GM12874 (cell line): ENCODE data around the gene FNDC3B.

Experiments
- CTCF ChIP-seq: IDR thresholded peaks from 2 replicates; pipeline ENCODE4 v1.5.1; 2011; ENCODE audit warnings: low read depth, mild to moderate bottlenecking, control low read depth, low read length, moderate library complexity; ENCODE audit not compliant: insufficient read depth

Gene FNDC3B

DNA sequence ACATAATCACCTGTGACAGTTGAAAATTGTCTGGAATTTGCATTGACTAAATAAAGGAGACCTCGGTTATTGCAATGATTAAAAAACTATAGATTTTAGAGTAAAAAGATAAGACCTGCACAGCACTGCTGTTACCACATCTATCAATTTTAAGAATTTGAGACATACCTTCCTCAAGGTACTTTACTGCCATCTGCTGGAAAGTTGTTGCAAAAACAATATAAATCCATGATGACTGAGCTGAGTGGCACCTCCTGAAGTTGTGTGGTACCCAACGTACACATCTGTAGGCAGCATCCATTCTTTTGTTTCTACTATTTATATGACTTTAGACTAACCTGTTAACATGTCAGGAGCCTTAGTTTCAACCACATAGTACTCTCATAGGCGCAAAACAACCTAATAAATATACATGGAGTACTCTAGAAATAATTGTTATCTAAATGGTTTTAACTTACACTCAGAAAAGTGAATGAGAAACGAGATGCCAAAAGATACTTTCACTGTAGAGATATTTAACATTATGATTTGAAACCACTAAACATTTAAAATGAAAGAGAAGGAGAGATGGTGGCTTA is 302.2 kb downstream of the FNDC3B start:
- peak; percentile 40; the same call in 1 of the 2 replicates for TF ChIP-seq CTCF

- TF ChIP-seq CTCF = no peak
These were observed 302.8 kb downstream of the FNDC3B start for GRCh38 chr3:172342097-172342659.

- TF ChIP-seq CTCF = no peak
These were observed 303.7 kb downstream of the FNDC3B start for GRCh38 chr3:172343117-172343516.

DNA sequence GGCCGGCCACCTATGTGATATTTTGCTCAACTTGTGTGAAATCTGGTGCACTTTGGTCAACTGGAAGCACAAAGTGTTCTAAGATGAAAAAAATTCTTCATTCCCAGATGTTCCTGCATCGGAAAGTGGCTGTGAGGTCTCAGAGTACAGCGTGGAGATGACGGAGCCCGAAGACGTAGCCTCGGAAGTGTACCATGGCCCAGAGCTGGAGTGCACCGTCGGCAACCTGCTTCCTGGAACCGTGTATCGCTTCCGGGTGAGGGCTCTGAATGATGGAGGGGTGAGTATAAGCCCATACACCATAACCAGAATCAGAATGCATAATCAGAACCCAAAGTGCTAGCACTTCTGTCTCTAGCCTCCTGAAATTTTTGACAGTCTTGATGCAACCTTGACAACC is 304.6 kb downstream of the FNDC3B start:
- no peak for TF ChIP-seq CTCF

- no peak for TF ChIP-seq CTCF
These were observed 306.8 kb downstream of the FNDC3B start for GRCh38 chr3:172346161-172346560.

- no peak for TF ChIP-seq CTCF
These were observed 308.7 kb downstream of the FNDC3B start for GRCh38 chr3:172347895-172348679.

DNA sequence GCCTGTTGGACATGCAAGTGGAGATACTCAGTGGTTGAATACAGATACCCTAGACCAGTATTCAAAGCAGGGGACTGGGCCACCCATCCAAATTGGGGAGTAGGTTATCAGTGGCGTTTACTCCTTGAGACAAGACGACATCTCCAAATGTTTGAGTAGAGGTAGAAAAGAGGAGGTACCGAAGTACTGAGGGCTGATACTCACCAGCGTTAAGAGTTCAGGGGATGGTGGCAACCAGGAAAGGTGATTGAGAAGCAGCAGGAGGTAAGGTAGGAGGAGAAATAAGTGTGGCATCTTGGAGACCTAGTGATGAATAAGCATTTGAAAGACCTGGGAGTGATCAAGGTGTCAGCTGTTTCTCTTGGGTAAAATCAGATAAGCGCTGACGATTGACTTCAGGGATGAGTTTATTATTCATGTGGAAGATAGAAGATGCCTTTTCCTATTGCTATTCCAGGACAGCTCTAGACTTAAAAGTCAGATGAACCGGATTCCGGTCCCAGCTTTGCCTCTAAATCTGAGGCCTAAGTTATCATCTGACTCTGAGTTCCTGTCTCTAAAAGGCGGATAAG is 312.6 kb downstream of the FNDC3B start:
- TF ChIP-seq CTCF = no peak
